Left ventricle myocardium inferior (tissue), 1 donor: Measurements from ENCODE around the gene COL5A3. TPM values are rescaled to one million over a fixed set of nuclear protein-coding genes. Genes with fewer than 3 reads are reported as not detected.

Experiments used
- DNase-seq: peaks from one replicate; pipeline ENCODE4 v3.0.0-alpha.2; 2020
- H3K27ac ChIP-seq: fragments of 200-600 bp; replicated peaks from 2 replicates; pipeline ENCODE4 v1.8.0; 2021
- H3K27me3 ChIP-seq: fragments of 200-600 bp; 2 replicates; pipeline ENCODE4 v1.8.0; 2021; ENCODE audit warnings: low read depth
- H3K36me3 ChIP-seq: fragments of 200-600 bp; 2 replicates; pipeline ENCODE4 v1.8.0; 2021
- H3K4me1 ChIP-seq: fragments of 200-600 bp; 2 replicates; pipeline ENCODE4 v1.8.0; 2021
- H3K4me3 ChIP-seq: fragments of 200-600 bp; 2 replicates; pipeline ENCODE4 v1.8.0; 2021; ENCODE audit warnings: mild to moderate bottlenecking, moderate library complexity
- H3K9me3 ChIP-seq: fragments of 200-600 bp; replicated peaks from 2 replicates; pipeline ENCODE4 v1.8.0; 2021
- intact Hi-C: fragments of 100-400 bp; cut with micrococcal nuclease; formaldehyde crosslinking; loops from one replicate; pipeline ENCODE4 v1.11.0; 2022
- total RNA-seq: library from RNA; stranded (reverse); fragmentation: NEBNext Ultra II Directional; extraction: Animal tissue kit (Norgen Biotek cat#: 25700); gene quantifications from one replicate; pipeline ENCODE4 v1.2.1, GENCODE V29; 2021
- TF ChIP-seq, protein P1 (sequence below): fragments of 200-600 bp; IDR thresholded peaks from 2 replicates; pipeline ENCODE4 v1.8.0; 2021; ENCODE audit warnings: antibody characterized with exemption, mild to moderate bottlenecking, borderline replicate concordance
- donor health status: DM: no; HTN: yes; CAD: no; lungs with severe emphysema.

COL5A3 gene
- total RNA-seq, 1 donor from 2014 or later: 8.7 TPM

DNA sequence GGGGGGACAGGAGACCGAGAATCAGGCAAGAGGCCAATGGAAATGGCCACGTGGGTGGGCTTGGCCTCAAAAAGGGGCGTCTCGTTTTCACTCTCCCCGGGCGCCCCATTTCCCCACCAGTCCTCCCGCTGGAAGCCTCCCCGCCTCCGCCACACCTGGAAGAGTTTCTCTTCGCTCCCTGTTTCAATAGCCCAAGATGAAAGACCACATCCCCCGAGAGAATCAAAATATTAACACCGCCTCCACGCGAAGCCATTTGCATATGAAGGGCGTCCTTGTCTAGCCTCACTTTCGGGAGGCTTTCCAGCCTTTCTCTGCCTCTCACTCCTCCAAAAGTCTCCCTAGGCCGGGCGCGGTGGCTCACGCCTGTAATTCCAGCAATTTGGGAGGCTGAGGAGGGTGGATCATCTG, 73.3 kb downstream of the COL5A3 start:
- Histone ChIP-seq H3K27me3 (peaks cover 82% of the 10 kb centered on the region), H3K36me3 (no peaks in the 10 kb centered on the region), H3K27ac (no peak overlapping the region), H3K4me3 (peak overlapping the region; percentile 59), H3K4me1 (peaks cover 31% of the 10 kb centered on the region), H3K9me3 (peaks cover 13% of the 10 kb centered on the region)
- intact Hi-C loops: no loop called here
- TF ChIP-seq, protein P1, sequence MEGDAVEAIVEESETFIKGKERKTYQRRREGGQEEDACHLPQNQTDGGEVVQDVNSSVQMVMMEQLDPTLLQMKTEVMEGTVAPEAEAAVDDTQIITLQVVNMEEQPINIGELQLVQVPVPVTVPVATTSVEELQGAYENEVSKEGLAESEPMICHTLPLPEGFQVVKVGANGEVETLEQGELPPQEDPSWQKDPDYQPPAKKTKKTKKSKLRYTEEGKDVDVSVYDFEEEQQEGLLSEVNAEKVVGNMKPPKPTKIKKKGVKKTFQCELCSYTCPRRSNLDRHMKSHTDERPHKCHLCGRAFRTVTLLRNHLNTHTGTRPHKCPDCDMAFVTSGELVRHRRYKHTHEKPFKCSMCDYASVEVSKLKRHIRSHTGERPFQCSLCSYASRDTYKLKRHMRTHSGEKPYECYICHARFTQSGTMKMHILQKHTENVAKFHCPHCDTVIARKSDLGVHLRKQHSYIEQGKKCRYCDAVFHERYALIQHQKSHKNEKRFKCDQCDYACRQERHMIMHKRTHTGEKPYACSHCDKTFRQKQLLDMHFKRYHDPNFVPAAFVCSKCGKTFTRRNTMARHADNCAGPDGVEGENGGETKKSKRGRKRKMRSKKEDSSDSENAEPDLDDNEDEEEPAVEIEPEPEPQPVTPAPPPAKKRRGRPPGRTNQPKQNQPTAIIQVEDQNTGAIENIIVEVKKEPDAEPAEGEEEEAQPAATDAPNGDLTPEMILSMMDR: no peak
- no peak for DNase-seq

DNA sequence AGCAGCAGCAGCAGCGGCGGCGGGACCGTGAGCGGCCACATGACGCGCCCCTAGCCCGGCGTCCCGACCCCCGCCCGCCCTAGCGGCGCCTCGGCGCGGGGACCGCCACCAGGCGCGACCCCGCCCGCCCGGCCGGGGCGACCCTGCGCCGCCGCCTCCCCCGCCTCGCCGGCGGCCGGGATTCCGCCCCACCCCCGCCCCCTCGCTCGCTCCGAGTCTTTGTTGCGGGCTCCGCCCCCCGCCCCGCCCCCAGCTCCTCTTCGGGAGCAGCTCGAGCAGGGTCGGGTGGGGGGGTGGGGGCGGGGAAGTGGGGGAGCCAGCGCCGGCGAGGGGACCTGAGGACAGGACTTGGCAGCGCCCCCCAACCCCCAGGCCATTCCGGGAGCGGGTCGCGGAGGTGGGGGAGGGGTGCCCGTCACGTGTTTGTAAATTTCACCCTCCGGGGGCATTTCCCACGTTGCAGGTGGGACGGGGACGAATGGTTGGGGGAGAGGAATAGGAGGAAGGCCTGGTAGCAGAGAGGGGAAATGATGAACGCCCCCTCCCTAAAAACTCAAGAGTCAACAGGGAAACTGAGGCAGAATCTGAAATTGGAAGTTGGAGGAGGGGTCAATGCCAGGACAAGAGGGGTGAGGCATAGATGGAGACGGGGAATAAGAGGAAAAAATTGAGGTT, 73.8 kb downstream of the COL5A3 start, which contains the start of gene OLFM2:
Gene OLFM2 (minus strand): TSS at position 190 of the 675 bp plus-strand sequence. CDS start 149 bp downstream, at position 41.
- intact Hi-C loops: no loop called here
- Histone ChIP-seq H3K36me3 (no peaks in the 10 kb centered on the region), H3K9me3 (peaks cover 8% of the 10 kb centered on the region), H3K4me3 (peak within 1 kb of the TSS; percentile 59), H3K27ac (no peak within 1 kb of the TSS), H3K27me3 (peaks cover 84% of the 10 kb centered on the region), H3K4me1 (peaks cover 31% of the 10 kb centered on the region)
- TF ChIP-seq, protein P1: no peak
- DNase-seq: peak; percentile 34

DNA sequence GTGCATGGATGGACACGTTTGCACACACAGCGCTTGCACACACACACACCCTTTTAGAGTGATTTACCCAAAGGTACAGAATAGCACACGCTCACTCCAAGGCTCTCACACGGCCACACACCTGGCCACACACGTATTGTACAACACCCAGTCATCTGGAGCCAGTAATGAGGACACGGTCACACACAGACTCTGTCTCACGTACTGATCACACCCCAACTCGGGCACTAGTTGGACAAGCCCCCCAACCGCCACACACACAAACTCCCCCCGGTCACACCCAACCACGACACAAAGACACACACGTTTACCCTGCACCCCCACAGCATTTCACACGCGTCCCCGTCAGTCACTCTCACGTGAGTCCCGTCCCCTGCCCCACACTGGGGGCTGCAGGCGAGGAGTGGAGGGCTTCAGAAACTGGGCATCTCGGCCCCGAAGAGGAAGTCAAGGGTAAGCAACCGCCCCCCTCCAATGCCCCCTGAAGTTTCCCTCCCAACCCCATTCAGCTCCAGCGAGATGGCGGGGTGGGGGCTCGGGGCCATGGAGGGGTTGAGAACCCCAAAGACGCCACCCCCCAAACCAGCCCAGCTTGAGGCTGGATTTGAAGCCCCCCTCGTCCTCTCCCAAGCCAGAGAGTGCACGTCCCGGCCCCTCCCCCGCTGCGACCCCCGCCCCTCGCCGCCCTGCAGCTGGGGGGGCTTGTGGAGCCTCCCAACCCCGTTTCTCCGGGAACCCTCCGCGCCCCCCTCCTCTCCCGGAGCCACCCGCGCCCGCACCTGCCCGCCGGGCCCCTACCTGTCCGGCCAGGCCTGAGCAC, 74.6 kb downstream of the COL5A3 start:
- Histone ChIP-seq H3K36me3 (no peaks in the 10 kb centered on the region), H3K4me3 (peak overlapping the region; percentile 59), H3K9me3 (peaks cover under 1% of the 10 kb centered on the region), H3K27me3 (peaks cover 89% of the 10 kb centered on the region), H3K4me1 (peaks cover 36% of the 10 kb centered on the region), H3K27ac (no peak overlapping the region)
- intact Hi-C loops: no loop called here
- TF ChIP-seq, protein P1: no peak
- DNase-seq: no peak

DNA sequence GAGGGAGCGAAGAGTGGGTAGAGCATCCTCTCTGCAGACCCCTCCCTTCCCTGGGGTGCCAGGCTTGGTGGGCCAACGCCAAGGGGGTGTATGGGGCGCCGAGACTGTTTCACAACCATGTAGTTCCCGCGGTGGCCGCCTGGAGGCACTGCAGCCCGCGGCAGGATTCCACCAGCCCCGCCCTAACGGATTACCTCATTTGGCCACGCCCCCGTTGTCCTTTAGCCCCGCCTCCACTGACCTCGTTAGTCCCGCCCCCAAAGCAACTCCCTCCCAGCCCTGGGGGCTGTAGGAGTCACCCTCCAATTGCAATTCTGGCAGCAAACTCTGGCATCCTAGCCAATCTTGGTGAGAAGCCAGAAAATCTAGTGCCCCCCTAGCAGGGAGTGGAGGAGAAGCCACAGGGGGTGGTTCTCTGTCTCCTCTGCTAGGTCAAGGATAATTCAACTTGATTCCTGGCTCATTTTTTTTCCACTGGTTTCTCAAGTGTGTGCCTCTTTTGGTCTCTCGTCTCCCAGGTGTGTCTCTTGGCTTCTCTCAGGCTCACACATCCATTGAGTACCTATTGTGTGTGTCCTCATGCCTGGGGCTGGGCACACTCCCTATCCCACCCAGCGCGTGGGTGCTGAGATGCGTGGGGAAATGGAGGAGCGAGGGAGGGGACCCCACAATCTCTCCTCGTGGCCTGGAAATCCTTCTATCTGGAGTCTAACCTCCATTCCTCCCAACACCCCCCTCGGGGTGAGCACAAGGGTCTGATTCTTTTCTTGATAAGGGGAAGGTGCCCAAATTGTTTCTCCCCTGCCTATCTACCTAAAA, 76.0 kb downstream of the COL5A3 start:
- peaks cover 96% of the 10 kb centered on the region for H3K27me3 ChIP-seq
- intact Hi-C loops: loop anchor here (5.0 kb wide), 1 partner anchor 93 kb away; no protein-coding TSS in a partner anchor

More for the DNA sequence above, 76.0 kb downstream of the COL5A3 start:
- DNase-seq: peak; percentile 68
- TF ChIP-seq, protein P1: peak; percentile 78
- Histone ChIP-seq H3K4me3 (no peak overlapping the region), H3K4me1 (peaks cover 36% of the 10 kb centered on the region), H3K27ac (peak overlapping the region; percentile 32), H3K9me3 (no peaks in the 10 kb centered on the region), H3K36me3 (no peaks in the 10 kb centered on the region)
